Mesendoderm (in vitro differentiated cells): ENCODE measurements around the gene INTS7.
A peak's percentile ranks its signal among the peaks of the same experiment; 100 is the strongest.

Source experiments
- DNase-seq: peaks from one replicate; pipeline ENCODE4 v3.0.0; 2013
- H2AK5ac ChIP-seq: 2 replicates; pipeline ENCODE4 v1.6.1; 2013; ENCODE audit warnings: low read length, inconsistent platforms
- H2BK120ac ChIP-seq: 2 replicates; pipeline ENCODE4 v1.6.1; 2013; ENCODE audit warnings: low read depth, mild to moderate bottlenecking, low read length, moderate library complexity, mixed read lengths
- H2BK15ac ChIP-seq: replicated peaks from 2 replicates; pipeline ENCODE4 v1.6.1; 2013; ENCODE audit warnings: low read depth, mild to moderate bottlenecking, moderate library complexity
- H2BK5ac ChIP-seq: 2 replicates; pipeline ENCODE4 v1.6.1; 2013; ENCODE audit warnings: low read length, inconsistent platforms
- H3K18ac ChIP-seq: 2 replicates; pipeline ENCODE4 v1.6.1; 2013; ENCODE audit warnings: mild to moderate bottlenecking, low read length, mixed read lengths
- H3K23ac ChIP-seq: one replicate; pipeline ENCODE4 v1.6.1; 2013; ENCODE audit warnings: low read length
- H3K27ac ChIP-seq: 2 replicates; pipeline ENCODE4 v1.5.1; 2013; ENCODE audit warnings: low read depth, mild to moderate bottlenecking, inconsistent platforms, low read length, moderate library complexity
- H3K27me3 ChIP-seq: 2 replicates; pipeline ENCODE4 v1.6.1; 2013; ENCODE audit warnings: low read length, control low read depth, mild to moderate bottlenecking, inconsistent platforms; ENCODE audit not compliant: insufficient read depth, poor library complexity
- H3K36me3 ChIP-seq: 2 replicates; pipeline ENCODE4 v1.6.1; 2013; ENCODE audit warnings: low read length, inconsistent platforms; ENCODE audit not compliant: control insufficient read depth, insufficient read depth
- H3K4ac ChIP-seq: one replicate; pipeline ENCODE4 v1.6.1; 2013; ENCODE audit warnings: low read depth, mild to moderate bottlenecking, low read length, moderate library complexity
- H3K4me1 ChIP-seq: 2 replicates; pipeline ENCODE4 v1.6.1; 2013; ENCODE audit warnings: low read depth, low read length, inconsistent platforms; ENCODE audit not compliant: control insufficient read depth
- H3K4me2 ChIP-seq: 2 replicates; pipeline ENCODE4 v1.6.1; 2013; ENCODE audit warnings: low read length
- H3K4me3 ChIP-seq: 2 replicates; pipeline ENCODE4 v1.5.1; 2013; ENCODE audit warnings: mild to moderate bottlenecking, low read length
- H3K56ac ChIP-seq: one replicate; pipeline ENCODE4 v1.6.1; 2013; ENCODE audit warnings: low read length
- H3K79me1 ChIP-seq: 2 replicates; pipeline ENCODE4 v1.6.1; 2013; ENCODE audit warnings: low read length, inconsistent platforms
- H3K79me2 ChIP-seq: 2 replicates; pipeline ENCODE4 v1.6.1; 2013; ENCODE audit warnings: mild to moderate bottlenecking, low read length; ENCODE audit not compliant: control insufficient read depth, insufficient read depth
- H3K9ac ChIP-seq: 2 replicates; pipeline ENCODE4 v1.6.1; 2013; ENCODE audit warnings: low read length, inconsistent platforms
- H4K5ac ChIP-seq: one replicate; pipeline ENCODE4 v1.6.1; 2013; ENCODE audit warnings: low read length
- H4K8ac ChIP-seq: one replicate; pipeline ENCODE4 v1.6.1; 2013; ENCODE audit warnings: low read depth, mild to moderate bottlenecking, control low read depth, low read length, moderate library complexity
- WGBS: extraction: QIAGEN DNeasy Blood & Tissue Kit; methylation state at CpG from one replicate; pipeline ENCODE4 v1.1.7; 2013; ENCODE audit warnings: low lambda C conversion rate, missing lambda C conversion rate; ENCODE audit not compliant: insufficient coverage; ENCODE audit errors: extremely low coverage; 5-methylcytosine and 5-hydroxymethylcytosine counted together

INTS7 gene

DNA sequence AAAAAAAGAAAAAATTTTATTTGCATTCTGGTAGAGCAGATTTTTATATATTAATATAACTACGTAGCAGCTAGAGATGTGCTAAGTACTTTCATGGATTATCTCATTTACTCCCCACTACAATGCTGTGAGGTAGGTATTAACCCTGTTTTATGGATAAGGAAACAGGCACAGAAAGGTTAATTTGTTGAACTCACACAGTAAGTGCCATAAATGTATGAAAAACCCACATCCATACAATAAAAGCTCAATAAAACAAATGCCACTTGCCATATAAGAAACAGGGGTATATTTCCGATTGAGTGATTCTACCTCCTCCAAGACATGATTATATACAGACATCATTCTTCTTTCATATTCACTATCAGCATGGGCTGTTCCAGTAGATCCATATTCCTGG lies 83.1 kb downstream of the INTS7 start:
- H2BK5ac ChIP-seq, result no peak overlapping the region
- no peaks in the 10 kb centered on the region for H3K79me1 ChIP-seq
- no peak overlapping the region for H3K4ac ChIP-seq
- no peak overlapping the region for H3K18ac ChIP-seq
- H3K56ac ChIP-seq, result no peak overlapping the region
- H3K36me3 ChIP-seq, result no peaks in the 10 kb centered on the region
- no CpG with 5 or more reads among the region's 2 CpGs for WGBS
- H2AK5ac ChIP-seq, result no peak overlapping the region
- H3K79me2 ChIP-seq, result no peaks in the 10 kb centered on the region
- H3K27me3 ChIP-seq, result no peaks in the 10 kb centered on the region
- H3K4me3 ChIP-seq, result no peak overlapping the region
- no peak overlapping the region for H2BK15ac ChIP-seq
- H3K9ac ChIP-seq, result no peak overlapping the region
- no peak for DNase-seq
- H2BK120ac ChIP-seq, result no peak overlapping the region
- no peak overlapping the region for H3K27ac ChIP-seq
- H3K4me2 ChIP-seq, result no peak overlapping the region
- no peak overlapping the region for H4K8ac ChIP-seq
- H4K5ac ChIP-seq, result no peak overlapping the region
- no peak overlapping the region for H3K23ac ChIP-seq
- H3K4me1 ChIP-seq, result no peaks in the 10 kb centered on the region

DNA sequence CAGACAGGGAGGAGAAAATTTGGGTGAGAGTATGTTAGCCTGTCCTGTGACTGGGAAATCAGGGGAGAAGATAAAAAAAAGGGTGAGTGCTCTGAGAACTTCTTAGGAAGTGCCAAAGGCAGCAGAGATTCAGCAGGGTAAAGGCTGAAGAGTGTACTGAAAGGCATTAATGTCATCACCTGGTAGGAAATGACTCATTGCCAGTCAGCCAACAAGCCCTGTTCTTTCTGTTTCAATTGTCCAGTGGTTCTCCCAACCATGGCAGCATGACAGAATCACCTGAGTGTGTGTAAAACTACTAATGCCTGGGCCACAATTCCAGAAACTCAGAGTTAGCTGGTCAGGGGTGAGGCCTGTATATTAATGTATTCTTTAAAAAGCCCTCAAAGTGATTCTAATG lies 83.5 kb downstream of the INTS7 start:
- no peak overlapping the region for H3K9ac ChIP-seq
- H3K36me3 ChIP-seq, result no peaks in the 10 kb centered on the region
- no peaks in the 10 kb centered on the region for H3K4me1 ChIP-seq
- no peak overlapping the region for H2BK120ac ChIP-seq
- H3K79me1 ChIP-seq, result no peaks in the 10 kb centered on the region
- no peak overlapping the region for H2AK5ac ChIP-seq
- no peak overlapping the region for H3K4me2 ChIP-seq
- H3K56ac ChIP-seq, result no peak overlapping the region
- no peak overlapping the region for H4K5ac ChIP-seq
- H2BK5ac ChIP-seq, result no peak overlapping the region
- H3K4ac ChIP-seq, result no peak overlapping the region
- H3K18ac ChIP-seq, result no peak overlapping the region
- H3K27ac ChIP-seq, result no peak overlapping the region
- no peak overlapping the region for H4K8ac ChIP-seq
- no peak overlapping the region for H3K4me3 ChIP-seq
- no peak overlapping the region for H3K23ac ChIP-seq
- no peaks in the 10 kb centered on the region for H3K27me3 ChIP-seq
- H3K79me2 ChIP-seq, result no peaks in the 10 kb centered on the region
- no peak for DNase-seq
- no peak overlapping the region for H2BK15ac ChIP-seq

DNA sequence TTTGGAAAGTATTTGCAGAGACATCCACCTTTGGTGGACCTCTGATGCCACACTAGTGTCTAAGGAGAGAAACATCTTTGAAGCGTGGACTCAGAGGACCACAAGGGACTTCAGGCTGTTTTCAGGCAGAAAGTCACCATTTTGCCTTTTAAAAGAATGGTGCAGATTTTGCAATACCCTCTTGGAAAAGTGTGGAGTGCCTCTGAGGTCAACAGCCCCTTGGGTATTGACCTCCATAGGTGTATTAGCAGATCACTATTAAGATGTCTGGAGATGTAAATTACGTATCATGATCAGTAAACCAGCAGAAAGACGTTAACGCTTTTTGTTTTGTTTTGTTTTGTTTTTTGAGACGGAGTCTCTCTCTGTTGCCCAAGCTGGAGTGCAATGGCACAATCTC lies 87.0 kb downstream of the INTS7 start:
- H3K18ac ChIP-seq, result no peak overlapping the region
- no peak overlapping the region for H3K56ac ChIP-seq
- no CpG with 5 or more reads among the region's 5 CpGs for WGBS
- no peak for DNase-seq
- no peaks in the 10 kb centered on the region for H3K36me3 ChIP-seq
- H3K4me2 ChIP-seq, result no peak overlapping the region
- no peak overlapping the region for H4K8ac ChIP-seq
- no peak overlapping the region for H3K4me3 ChIP-seq
- H3K79me2 ChIP-seq, result no peaks in the 10 kb centered on the region
- H4K5ac ChIP-seq, result no peak overlapping the region
- H2BK5ac ChIP-seq, result no peak overlapping the region
- H3K9ac ChIP-seq, result no peak overlapping the region
- no peak overlapping the region for H3K4ac ChIP-seq
- no peaks in the 10 kb centered on the region for H3K27me3 ChIP-seq
- no peak overlapping the region for H2AK5ac ChIP-seq
- no peak overlapping the region for H2BK15ac ChIP-seq
- H3K79me1 ChIP-seq, result no peaks in the 10 kb centered on the region
- H3K27ac ChIP-seq, result no peak overlapping the region
- no peak overlapping the region for H2BK120ac ChIP-seq
- H3K4me1 ChIP-seq, result peaks cover 1% of the 10 kb centered on the region
- H3K23ac ChIP-seq, result no peak overlapping the region

DNA sequence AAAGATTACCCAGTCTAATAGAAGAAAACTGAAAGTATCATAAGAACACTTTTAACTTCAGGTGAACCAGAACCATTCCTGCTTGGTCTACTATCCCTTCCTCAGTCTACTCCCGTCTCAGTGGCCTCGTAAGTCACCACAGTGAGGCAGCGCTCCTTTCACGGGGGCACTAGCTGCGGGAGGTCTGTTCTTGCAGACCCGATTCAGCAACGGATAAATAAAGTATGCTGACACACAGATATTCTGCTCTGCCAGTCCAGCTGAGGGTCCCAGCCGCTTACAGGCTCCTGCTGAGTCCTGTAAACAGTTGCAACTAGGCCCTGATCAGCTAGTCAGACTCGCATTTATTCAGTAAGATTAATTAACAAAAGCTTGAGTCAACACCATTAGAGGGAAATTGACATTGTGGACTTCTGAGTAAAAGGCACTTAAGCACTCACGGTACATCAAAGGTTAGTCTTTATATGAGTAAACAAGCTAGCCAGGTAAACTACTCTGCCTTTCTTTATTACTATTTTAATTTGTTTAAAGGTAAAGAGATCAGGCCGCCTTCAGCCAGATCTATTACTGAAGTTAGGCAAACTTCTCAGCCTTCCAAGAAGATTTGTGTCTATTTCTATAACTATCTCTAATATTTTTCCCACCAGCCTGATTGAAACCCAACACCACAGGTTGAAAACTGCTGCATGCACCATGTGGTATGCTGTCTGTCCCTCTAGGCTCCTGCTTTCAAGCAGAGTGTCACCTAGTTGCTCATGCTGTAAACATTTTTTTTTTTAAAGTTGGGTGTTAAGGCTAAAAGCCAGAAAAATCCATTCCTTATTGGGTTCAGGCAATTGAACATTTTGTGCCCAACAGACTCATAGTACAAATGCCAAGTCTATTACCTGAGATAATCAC lies 87.7 kb downstream of the INTS7 start:
- H3K79me2 ChIP-seq, result no peaks in the 10 kb centered on the region
- H3K36me3 ChIP-seq, result no peaks in the 10 kb centered on the region
- no peak overlapping the region for H2AK5ac ChIP-seq
- no peak overlapping the region for H3K4ac ChIP-seq
- no peak overlapping the region for H2BK5ac ChIP-seq
- no peak for DNase-seq
- H2BK120ac ChIP-seq, result no peak overlapping the region
- no peak overlapping the region for H3K27ac ChIP-seq
- no peak overlapping the region for H4K5ac ChIP-seq
- WGBS, result no CpG with 5 or more reads among the region's 11 CpGs
- no peak overlapping the region for H3K4me2 ChIP-seq
- no peaks in the 10 kb centered on the region for H3K27me3 ChIP-seq
- no peak overlapping the region for H3K4me3 ChIP-seq
- H3K79me1 ChIP-seq, result no peaks in the 10 kb centered on the region
- peaks cover 1% of the 10 kb centered on the region for H3K4me1 ChIP-seq
- H3K56ac ChIP-seq, result no peak overlapping the region
- H2BK15ac ChIP-seq, result no peak overlapping the region
- H3K18ac ChIP-seq, result no peak overlapping the region
- no peak overlapping the region for H3K23ac ChIP-seq
- no peak overlapping the region for H3K9ac ChIP-seq
- no peak overlapping the region for H4K8ac ChIP-seq

DNA sequence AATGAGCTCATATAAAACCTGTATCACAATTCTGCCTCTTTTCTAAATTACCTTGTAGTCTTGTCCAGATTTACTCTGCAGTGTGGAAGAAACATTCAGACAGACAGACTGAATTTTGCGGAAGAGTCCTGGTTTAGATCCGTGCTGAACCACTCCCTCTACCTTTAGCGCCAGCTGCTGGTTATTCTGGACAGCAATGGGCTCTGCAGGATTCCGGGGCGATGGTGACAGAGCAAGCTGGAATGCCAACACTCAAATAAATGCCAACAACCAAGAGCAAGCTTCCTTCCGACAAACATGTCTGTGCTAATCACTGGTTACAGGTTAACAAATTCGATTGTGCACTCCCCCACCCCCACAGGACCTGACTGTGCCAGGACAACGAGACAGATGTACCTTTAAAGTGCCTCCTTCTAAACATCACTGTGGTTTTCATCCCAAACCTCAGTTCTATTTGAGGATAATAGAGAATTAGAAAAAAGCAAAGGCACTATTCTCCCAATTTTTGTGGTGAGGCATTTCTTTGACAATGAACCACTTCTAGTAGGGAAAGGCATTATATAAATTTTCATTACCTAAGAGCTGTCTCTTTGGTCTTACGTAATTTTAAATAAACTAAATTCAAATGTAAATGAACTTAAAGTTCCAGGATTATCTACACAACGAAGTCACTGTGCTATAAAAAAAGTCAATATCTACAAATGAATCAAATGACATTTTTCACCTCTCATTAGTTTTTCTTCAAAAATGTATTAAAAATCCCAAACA lies 90.4 kb downstream of the INTS7 start:
- Histone ChIP-seq H3K23ac (no peak overlapping the region), H4K5ac (no peak overlapping the region), H2BK5ac (no peak overlapping the region), H2AK5ac (no peak overlapping the region), H4K8ac (no peak overlapping the region), H3K27ac (no peak overlapping the region), H3K56ac (no peak overlapping the region), H3K4me2 (no peak overlapping the region), H2BK120ac (no peak overlapping the region), H3K18ac (no peak overlapping the region), H2BK15ac (no peak overlapping the region), H3K27me3 (no peaks in the 10 kb centered on the region), H3K4me1 (peaks cover 1% of the 10 kb centered on the region), H3K36me3 (peaks cover 1% of the 10 kb centered on the region), H3K4ac (no peak overlapping the region), H3K79me1 (no peaks in the 10 kb centered on the region), H3K9ac (no peak overlapping the region), H3K4me3 (no peak overlapping the region), H3K79me2 (no peaks in the 10 kb centered on the region)
- peak; percentile 85 for DNase-seq
- WGBS, result no CpG with 5 or more reads among the region's 10 CpGs
